PFSK-1 (cell line): ENCODE data around the gene RBM44.

Experiments
- POLR2AphosphoS5 ChIP-seq: IDR thresholded peaks from 2 replicates; pipeline ENCODE4 v1.6.1; 2012; ENCODE audit warnings: low read depth, mild to moderate bottlenecking, control low read depth, low read length, moderate library complexity
- SIN3A ChIP-seq: IDR thresholded peaks from 2 replicates; pipeline ENCODE4 v1.6.1; 2012; ENCODE audit warnings: mild to moderate bottlenecking, low read length, moderate library complexity, borderline replicate concordance; ENCODE audit not compliant: insufficient read depth
- TAF1 ChIP-seq: IDR thresholded peaks from 2 replicates; pipeline ENCODE4 v1.6.1; 2012; ENCODE audit warnings: low read length, control low read depth, borderline replicate concordance; ENCODE audit not compliant: insufficient read depth
- TF ChIP-seq, protein P1 (sequence below), 2 experiments: IDR thresholded peaks; 2 replicates each; pipeline versions ENCODE4 v1.6.1 to v1.8.0; 2011 to 2012; ENCODE audit warnings: low read depth in 2 of 2, low read length in 2 of 2, control low read depth in 1 of 2, inconsistent platforms in 1 of 2, mild to moderate bottlenecking in 1 of 2, moderate library complexity in 1 of 2; ENCODE audit not compliant: insufficient read depth in 1 of 2

DNA sequence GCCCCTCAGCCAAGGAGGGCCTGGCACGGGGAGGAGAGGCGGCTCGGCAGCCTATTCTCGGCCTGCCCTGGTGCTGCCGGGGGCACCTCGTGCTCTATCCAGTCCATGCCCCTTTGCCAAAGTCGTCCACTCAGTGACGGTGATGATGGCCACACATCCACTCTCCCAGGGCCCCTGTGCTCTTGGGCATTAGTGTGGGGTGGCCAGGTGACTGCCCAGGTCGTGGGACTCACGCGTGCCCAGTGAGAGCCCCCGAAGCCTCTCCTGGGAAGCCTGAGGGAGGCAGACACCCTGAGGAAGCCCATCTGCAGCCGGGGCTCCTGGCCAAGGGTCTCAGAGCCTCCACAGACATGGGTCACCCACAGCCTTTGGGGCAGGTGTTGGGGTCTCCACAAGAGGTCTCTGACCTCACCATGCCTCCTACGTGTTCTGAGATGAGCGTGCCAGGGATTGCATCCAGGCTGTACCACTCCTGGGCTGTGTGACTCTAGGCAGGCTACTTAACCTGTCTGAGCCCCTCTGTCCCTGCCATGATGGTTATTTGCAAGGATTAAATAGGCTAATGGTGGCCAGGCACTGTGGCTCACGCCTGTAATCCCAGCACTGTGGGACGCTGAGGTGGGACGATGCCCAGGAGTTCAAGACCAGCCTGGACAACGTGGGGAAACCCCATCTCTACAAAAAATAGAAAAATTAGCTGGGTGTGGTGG is 73.8 kb downstream of the RBM44 start:
- TF ChIP-seq, protein P1, sequence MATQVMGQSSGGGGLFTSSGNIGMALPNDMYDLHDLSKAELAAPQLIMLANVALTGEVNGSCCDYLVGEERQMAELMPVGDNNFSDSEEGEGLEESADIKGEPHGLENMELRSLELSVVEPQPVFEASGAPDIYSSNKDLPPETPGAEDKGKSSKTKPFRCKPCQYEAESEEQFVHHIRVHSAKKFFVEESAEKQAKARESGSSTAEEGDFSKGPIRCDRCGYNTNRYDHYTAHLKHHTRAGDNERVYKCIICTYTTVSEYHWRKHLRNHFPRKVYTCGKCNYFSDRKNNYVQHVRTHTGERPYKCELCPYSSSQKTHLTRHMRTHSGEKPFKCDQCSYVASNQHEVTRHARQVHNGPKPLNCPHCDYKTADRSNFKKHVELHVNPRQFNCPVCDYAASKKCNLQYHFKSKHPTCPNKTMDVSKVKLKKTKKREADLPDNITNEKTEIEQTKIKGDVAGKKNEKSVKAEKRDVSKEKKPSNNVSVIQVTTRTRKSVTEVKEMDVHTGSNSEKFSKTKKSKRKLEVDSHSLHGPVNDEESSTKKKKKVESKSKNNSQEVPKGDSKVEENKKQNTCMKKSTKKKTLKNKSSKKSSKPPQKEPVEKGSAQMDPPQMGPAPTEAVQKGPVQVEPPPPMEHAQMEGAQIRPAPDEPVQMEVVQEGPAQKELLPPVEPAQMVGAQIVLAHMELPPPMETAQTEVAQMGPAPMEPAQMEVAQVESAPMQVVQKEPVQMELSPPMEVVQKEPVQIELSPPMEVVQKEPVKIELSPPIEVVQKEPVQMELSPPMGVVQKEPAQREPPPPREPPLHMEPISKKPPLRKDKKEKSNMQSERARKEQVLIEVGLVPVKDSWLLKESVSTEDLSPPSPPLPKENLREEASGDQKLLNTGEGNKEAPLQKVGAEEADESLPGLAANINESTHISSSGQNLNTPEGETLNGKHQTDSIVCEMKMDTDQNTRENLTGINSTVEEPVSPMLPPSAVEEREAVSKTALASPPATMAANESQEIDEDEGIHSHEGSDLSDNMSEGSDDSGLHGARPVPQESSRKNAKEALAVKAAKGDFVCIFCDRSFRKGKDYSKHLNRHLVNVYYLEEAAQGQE (IDR thresholded peaks at IDR 0.05; ENCODE audit: insufficient read depth in 1 of 2, low read depth in 2 of 2, low read length in 2 of 2) = no peak
- TF ChIP-seq POLR2AphosphoS5 = no peak
- TF ChIP-seq TAF1 = no peak
- TF ChIP-seq SIN3A = no peak
